Liver (tissue), 9 donors: ENCODE results near the gene RBMS3. TPM values are rescaled to one million over a fixed set of nuclear protein-coding genes. Genes with fewer than 3 reads are reported as not detected.

Source experiments
- DNase-seq: peaks from one replicate; pipeline ENCODE4 v3.0.0-alpha.2; 2017; ENCODE audit warnings: low spot score
- H3K27ac ChIP-seq, 2 donors: one replicate each; pipeline ENCODE4 v1.7.0; 2013; ENCODE audit warnings: inconsistent platforms in 2 of 2, low read length in 2 of 2, control low read depth in 1 of 2, low read depth in 1 of 2, mild to moderate bottlenecking in 1 of 2
- H3K27me3 ChIP-seq, 4 donors: one replicate each; pipeline versions ENCODE4 v1.6.1 to v1.7.0; 2013; ENCODE audit warnings: low read length in 3 of 4, inconsistent platforms in 1 of 4, mild to moderate bottlenecking in 1 of 4, moderate library complexity in 1 of 4; ENCODE audit not compliant: control insufficient read depth in 4 of 4, insufficient read depth in 4 of 4
- H3K36me3 ChIP-seq, 4 donors: one replicate each; pipeline versions ENCODE4 v1.6.1 to v1.7.0; 2013; ENCODE audit warnings: low read length in 3 of 4, mild to moderate bottlenecking in 3 of 4, low read depth in 1 of 4, moderate library complexity in 1 of 4; ENCODE audit not compliant: control insufficient read depth in 4 of 4, insufficient read depth in 3 of 4
- H3K4me1 ChIP-seq, 4 donors: one replicate each; pipeline versions ENCODE4 v1.6.1 to v1.7.0; 2013; ENCODE audit warnings: low read length in 3 of 4, mild to moderate bottlenecking in 3 of 4, moderate library complexity in 1 of 4; ENCODE audit not compliant: control insufficient read depth in 4 of 4, insufficient read depth in 4 of 4
- H3K4me3 ChIP-seq, 3 donors: one replicate each; pipeline versions ENCODE4 v1.6.1 to v1.7.0; 2013; ENCODE audit warnings: low read length in 3 of 3, control low read depth in 1 of 3, low read depth in 1 of 3, mild to moderate bottlenecking in 1 of 3
- H3K9ac ChIP-seq, 2 donors: one replicate each; pipeline ENCODE4 v1.7.0; 2013; ENCODE audit warnings: low read length in 2 of 2, mild to moderate bottlenecking in 2 of 2, moderate library complexity in 2 of 2, control low read depth in 1 of 2, low read depth in 1 of 2
- H3K9me3 ChIP-seq, 4 donors: one replicate each; pipeline versions ENCODE4 v1.6.1 to v1.7.0; 2013; ENCODE audit warnings: low read length in 3 of 4; ENCODE audit not compliant: control insufficient read depth in 4 of 4
- ATF3 ChIP-seq: IDR thresholded peaks from 2 replicates; pipeline ENCODE4 v1.6.1; 2016; ENCODE audit warnings: antibody characterized with exemption
- FOXA1 ChIP-seq: IDR thresholded peaks from 2 replicates; pipeline ENCODE4 v1.6.1; 2016; ENCODE audit warnings: antibody characterized with exemption
- FOXA2 ChIP-seq: IDR thresholded peaks from 2 replicates; pipeline ENCODE4 v1.6.1; 2016; ENCODE audit warnings: antibody characterized with exemption
- GABPA ChIP-seq, 2 donors: IDR thresholded peaks in 1 of 2; conservative IDR thresholded peaks in 1 of 2; 2 replicates each; pipeline ENCODE4 v1.6.1; 2016; ENCODE audit warnings: antibody characterized with exemption in 2 of 2, mild to moderate bottlenecking in 1 of 2, moderate library complexity in 1 of 2
- HNF4A ChIP-seq, 2 donors: conservative IDR thresholded peaks; 2 replicates each; pipeline ENCODE4 v1.6.1; 2016; ENCODE audit warnings: antibody characterized with exemption in 2 of 2, mild to moderate bottlenecking in 2 of 2
- HNF4G ChIP-seq: IDR thresholded peaks from 2 replicates; pipeline ENCODE4 v1.6.1; 2016; ENCODE audit warnings: antibody characterized with exemption
- JUND ChIP-seq, 2 donors: IDR thresholded peaks; 2 replicates each; pipeline ENCODE4 v1.6.1; 2016; ENCODE audit warnings: antibody characterized with exemption in 2 of 2
- NR2F2 ChIP-seq: IDR thresholded peaks from 2 replicates; pipeline ENCODE4 v1.6.1; 2016; ENCODE audit warnings: antibody characterized with exemption
- RAD21 ChIP-seq, 2 donors: IDR thresholded peaks; 2 replicates each; pipeline ENCODE4 v1.6.1; 2016; ENCODE audit warnings: antibody characterized with exemption in 2 of 2, mild to moderate bottlenecking in 2 of 2
- RXRA ChIP-seq, 2 donors: IDR thresholded peaks; 2 replicates each; pipeline ENCODE4 v1.6.1; 2017 to 2018; ENCODE audit warnings: antibody characterized with exemption in 2 of 2, mild to moderate bottlenecking in 1 of 2
- SP1 ChIP-seq: IDR thresholded peaks from 2 replicates; pipeline ENCODE4 v1.6.1; 2018; ENCODE audit warnings: antibody characterized with exemption, mild to moderate bottlenecking
- TAF1 ChIP-seq: conservative IDR thresholded peaks from 2 replicates; pipeline ENCODE4 v1.6.1; 2016; ENCODE audit warnings: antibody characterized with exemption, mild to moderate bottlenecking
- YY1 ChIP-seq: IDR thresholded peaks from 2 replicates; pipeline ENCODE4 v1.6.1; 2016; ENCODE audit warnings: antibody characterized with exemption, mild to moderate bottlenecking
- WGBS: extraction: QIAGEN DNeasy Blood & Tissue Kit; methylation state at CpG from one replicate; pipeline ENCODE4 v1.1.7; 2013; 5-methylcytosine and 5-hydroxymethylcytosine counted together
- polyA plus RNA-seq, 2 donors: library from polyadenylated mRNA; stranded (reverse) in 1 of 2; unstranded in 1 of 2; fragments of 200-250 nt in 1 of 2; fragments of >200 nt in 1 of 2; fragmentation: Nextera tagmentation in 1 of 2; extraction: Ambion mirVana in 1 of 2; gene quantifications; one replicate each; pipeline versions ENCODE4 v1.2.1 to v1.2.3, GENCODE V29; 2013 to 2015
- total RNA-seq, 2 donors: library from RNA; depleted of rRNA; stranded (reverse); fragments of >200 nt; gene quantifications; one replicate each; pipeline ENCODE4 v1.2.3, GENCODE V29; 2014
- TF ChIP-seq, protein P1 (sequence below): IDR thresholded peaks from 2 replicates; pipeline ENCODE4 v1.6.1; 2016; ENCODE audit warnings: antibody characterized with exemption
- TF ChIP-seq, protein P2 (sequence below): IDR thresholded peaks from 2 replicates; pipeline ENCODE4 v1.6.1; 2016; ENCODE audit warnings: antibody characterized with exemption, mild to moderate bottlenecking
- TF ChIP-seq, protein P3 (sequence below): fragments of 150-350 bp; IDR thresholded peaks from 2 replicates; pipeline ENCODE4 v1.5.1; 2017; ENCODE audit warnings: improper control_type of control experiment, low read depth, low read length; ENCODE audit not compliant: missing input control
- TF ChIP-seq, protein P4 (sequence below): IDR thresholded peaks from 2 replicates; pipeline ENCODE4 v1.6.1; 2016; ENCODE audit warnings: antibody characterized with exemption
- donor health status: healthy.
- donor health status: healthy.
- donor health status: healthy.
- donor health status: healthy.
- donor health status: healthy.

RBMS3 gene
- total and polyA plus RNA-seq, 4 donors: 1.2 to 14.9 (median 9.3) TPM

- no peak overlapping the region for H3K27ac ChIP-seq
- no peak overlapping the region for H3K4me3 ChIP-seq
- WGBS: 61% methylated on average over 1 of the region's 1 CpG
- no peaks in the 10 kb centered on the region for H3K4me1 ChIP-seq
- TF ChIP-seq SP1 (no peak), HNF4G (no peak), NR2F2 (no peak), ATF3 (no peak), RAD21 (IDR thresholded peaks at IDR 0.05) (no peak), HNF4A (conservative IDR thresholded peaks at IDR 0.05) (no peak), YY1 (no peak), FOXA2 (no peak), GABPA (IDR thresholded peaks at IDR 0.05 in 1 of 2, conservative IDR thresholded peaks at IDR 0.05 in 1 of 2) (no peak)
- TF ChIP-seq, protein P1, sequence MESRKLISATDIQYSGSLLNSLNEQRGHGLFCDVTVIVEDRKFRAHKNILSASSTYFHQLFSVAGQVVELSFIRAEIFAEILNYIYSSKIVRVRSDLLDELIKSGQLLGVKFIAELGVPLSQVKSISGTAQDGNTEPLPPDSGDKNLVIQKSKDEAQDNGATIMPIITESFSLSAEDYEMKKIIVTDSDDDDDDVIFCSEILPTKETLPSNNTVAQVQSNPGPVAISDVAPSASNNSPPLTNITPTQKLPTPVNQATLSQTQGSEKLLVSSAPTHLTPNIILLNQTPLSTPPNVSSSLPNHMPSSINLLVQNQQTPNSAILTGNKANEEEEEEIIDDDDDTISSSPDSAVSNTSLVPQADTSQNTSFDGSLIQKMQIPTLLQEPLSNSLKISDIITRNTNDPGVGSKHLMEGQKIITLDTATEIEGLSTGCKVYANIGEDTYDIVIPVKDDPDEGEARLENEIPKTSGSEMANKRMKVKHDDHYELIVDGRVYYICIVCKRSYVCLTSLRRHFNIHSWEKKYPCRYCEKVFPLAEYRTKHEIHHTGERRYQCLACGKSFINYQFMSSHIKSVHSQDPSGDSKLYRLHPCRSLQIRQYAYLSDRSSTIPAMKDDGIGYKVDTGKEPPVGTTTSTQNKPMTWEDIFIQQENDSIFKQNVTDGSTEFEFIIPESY: no peak
- H3K27me3 ChIP-seq: no peaks in the 10 kb centered on the region
- no peaks in the 10 kb centered on the region for H3K9me3 ChIP-seq
- no peak for DNase-seq
- no peak overlapping the region for H3K9ac ChIP-seq
- no peaks in the 10 kb centered on the region for H3K36me3 ChIP-seq
Measured at GRCh38 chr3:29955413-29955812, 674.5 kb downstream of the RBMS3 start.

- Histone ChIP-seq H3K4me3 (no peak overlapping the region), H3K4me1 (no peaks in the 10 kb centered on the region), H3K9me3 (no peaks in the 10 kb centered on the region), H3K27me3 (no peaks in the 10 kb centered on the region), H3K27ac (no peak overlapping the region), H3K9ac (no peak overlapping the region), H3K36me3 (no peaks in the 10 kb centered on the region)
- no peak for TF ChIP-seq RAD21 (IDR thresholded peaks at IDR 0.05)
- TF ChIP-seq, protein P2, sequence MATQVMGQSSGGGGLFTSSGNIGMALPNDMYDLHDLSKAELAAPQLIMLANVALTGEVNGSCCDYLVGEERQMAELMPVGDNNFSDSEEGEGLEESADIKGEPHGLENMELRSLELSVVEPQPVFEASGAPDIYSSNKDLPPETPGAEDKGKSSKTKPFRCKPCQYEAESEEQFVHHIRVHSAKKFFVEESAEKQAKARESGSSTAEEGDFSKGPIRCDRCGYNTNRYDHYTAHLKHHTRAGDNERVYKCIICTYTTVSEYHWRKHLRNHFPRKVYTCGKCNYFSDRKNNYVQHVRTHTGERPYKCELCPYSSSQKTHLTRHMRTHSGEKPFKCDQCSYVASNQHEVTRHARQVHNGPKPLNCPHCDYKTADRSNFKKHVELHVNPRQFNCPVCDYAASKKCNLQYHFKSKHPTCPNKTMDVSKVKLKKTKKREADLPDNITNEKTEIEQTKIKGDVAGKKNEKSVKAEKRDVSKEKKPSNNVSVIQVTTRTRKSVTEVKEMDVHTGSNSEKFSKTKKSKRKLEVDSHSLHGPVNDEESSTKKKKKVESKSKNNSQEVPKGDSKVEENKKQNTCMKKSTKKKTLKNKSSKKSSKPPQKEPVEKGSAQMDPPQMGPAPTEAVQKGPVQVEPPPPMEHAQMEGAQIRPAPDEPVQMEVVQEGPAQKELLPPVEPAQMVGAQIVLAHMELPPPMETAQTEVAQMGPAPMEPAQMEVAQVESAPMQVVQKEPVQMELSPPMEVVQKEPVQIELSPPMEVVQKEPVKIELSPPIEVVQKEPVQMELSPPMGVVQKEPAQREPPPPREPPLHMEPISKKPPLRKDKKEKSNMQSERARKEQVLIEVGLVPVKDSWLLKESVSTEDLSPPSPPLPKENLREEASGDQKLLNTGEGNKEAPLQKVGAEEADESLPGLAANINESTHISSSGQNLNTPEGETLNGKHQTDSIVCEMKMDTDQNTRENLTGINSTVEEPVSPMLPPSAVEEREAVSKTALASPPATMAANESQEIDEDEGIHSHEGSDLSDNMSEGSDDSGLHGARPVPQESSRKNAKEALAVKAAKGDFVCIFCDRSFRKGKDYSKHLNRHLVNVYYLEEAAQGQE: no peak
- WGBS: 82% methylated on average over 1 of the region's 1 CpG
- DNase-seq: no peak
Measured at GRCh38 chr3:29958816-29959215, 677.9 kb downstream of the RBMS3 start.

- Histone ChIP-seq H3K27ac (no peak overlapping the region), H3K36me3 (no peaks in the 10 kb centered on the region), H3K9me3 (no peaks in the 10 kb centered on the region), H3K27me3 (peaks cover 0 to 4% (median 0%) of the 10 kb centered on the region in 4 donors), H3K4me1 (no peaks in the 10 kb centered on the region), H3K4me3 (no peak overlapping the region), H3K9ac (no peak overlapping the region)
- WGBS: 59% methylated on average over 2 of the region's 2 CpGs
- DNase-seq: no peak
- TF ChIP-seq, protein P3, sequence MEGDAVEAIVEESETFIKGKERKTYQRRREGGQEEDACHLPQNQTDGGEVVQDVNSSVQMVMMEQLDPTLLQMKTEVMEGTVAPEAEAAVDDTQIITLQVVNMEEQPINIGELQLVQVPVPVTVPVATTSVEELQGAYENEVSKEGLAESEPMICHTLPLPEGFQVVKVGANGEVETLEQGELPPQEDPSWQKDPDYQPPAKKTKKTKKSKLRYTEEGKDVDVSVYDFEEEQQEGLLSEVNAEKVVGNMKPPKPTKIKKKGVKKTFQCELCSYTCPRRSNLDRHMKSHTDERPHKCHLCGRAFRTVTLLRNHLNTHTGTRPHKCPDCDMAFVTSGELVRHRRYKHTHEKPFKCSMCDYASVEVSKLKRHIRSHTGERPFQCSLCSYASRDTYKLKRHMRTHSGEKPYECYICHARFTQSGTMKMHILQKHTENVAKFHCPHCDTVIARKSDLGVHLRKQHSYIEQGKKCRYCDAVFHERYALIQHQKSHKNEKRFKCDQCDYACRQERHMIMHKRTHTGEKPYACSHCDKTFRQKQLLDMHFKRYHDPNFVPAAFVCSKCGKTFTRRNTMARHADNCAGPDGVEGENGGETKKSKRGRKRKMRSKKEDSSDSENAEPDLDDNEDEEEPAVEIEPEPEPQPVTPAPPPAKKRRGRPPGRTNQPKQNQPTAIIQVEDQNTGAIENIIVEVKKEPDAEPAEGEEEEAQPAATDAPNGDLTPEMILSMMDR: no peak
- no peak for TF ChIP-seq FOXA1
- TF ChIP-seq, protein P4, sequence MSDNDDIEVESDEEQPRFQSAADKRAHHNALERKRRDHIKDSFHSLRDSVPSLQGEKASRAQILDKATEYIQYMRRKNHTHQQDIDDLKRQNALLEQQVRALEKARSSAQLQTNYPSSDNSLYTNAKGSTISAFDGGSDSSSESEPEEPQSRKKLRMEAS: no peak
- TF ChIP-seq HNF4G: no peak
- TF ChIP-seq RAD21 (IDR thresholded peaks at IDR 0.05): no peak
- TF ChIP-seq YY1: no peak
- TF ChIP-seq FOXA2: no peak
- no peak for TF ChIP-seq HNF4A (conservative IDR thresholded peaks at IDR 0.05)
- TF ChIP-seq, protein P1: no peak
- no peak for TF ChIP-seq SP1
- TF ChIP-seq JUND (IDR thresholded peaks at IDR 0.05): no peak
- TF ChIP-seq NR2F2: no peak
- TF ChIP-seq RXRA (IDR thresholded peaks at IDR 0.05): no peak
- no peak for TF ChIP-seq TAF1
- no peak for TF ChIP-seq ATF3
Measured at GRCh38 chr3:29971895-29972294, 691.0 kb downstream of the RBMS3 start.
